NOMO-1 treated with dmso at 0.1 percent for 144 hours (cell line): Measurements from ENCODE around the gene RAPSN.

Experiments used
- DNase-seq: peaks from one replicate; lab custom pipeline; 2025; ENCODE audit not compliant: unreplicated experiment; lab: John Stamatoyannopoulos, UW

Gene RAPSN

GRCh38 chr11:47391711-47392432 lies 57.1 kb downstream of the RAPSN start:
- DNase-seq: no peak

- peak; percentile 93 for DNase-seq
These were observed 57.8 kb downstream of the RAPSN start for GRCh38 chr11:47391077-47391583.

GRCh38 chr11:47390422-47390760 lies 58.5 kb downstream of the RAPSN start:
- DNase-seq: no peak

- no peak for DNase-seq
These were observed 59.1 kb downstream of the RAPSN start for GRCh38 chr11:47389577-47390421.

GRCh38 chr11:47388697-47389576 lies 60.0 kb downstream of the RAPSN start:
- no peak for DNase-seq

GRCh38 chr11:47387944-47388696 lies 60.8 kb downstream of the RAPSN start:
- peak; percentile 67 for DNase-seq
